HG03060 (cell line): ENCODE results near the gene SHROOM3.

Source experiments
- ATAC-seq: cut with Tn5 transposase; IDR thresholded peaks from one replicate; pipeline ENCODE4 v1.9.1; 2021; ENCODE audit warnings: low read depth, moderate number of reproducible peaks; ENCODE audit not compliant: unreplicated experiment

The SHROOM3 gene

GRCh38 chr4:76489686-76490161 is 54.7 kb downstream of the SHROOM3 start:
- ATAC-seq = no peak

GRCh38 chr4:76492055-76492454 is 57.0 kb downstream of the SHROOM3 start:
- ATAC-seq = no peak

GRCh38 chr4:76494243-76494642 is 59.2 kb downstream of the SHROOM3 start:
- no peak for ATAC-seq

- ATAC-seq = no peak
Observed at GRCh38 chr4:76494871-76495590, 60.0 kb downstream of the SHROOM3 start.

GRCh38 chr4:76498550-76498949 is 63.5 kb downstream of the SHROOM3 start:
- ATAC-seq = no peak

GRCh38 chr4:76499461-76499860 is 64.4 kb downstream of the SHROOM3 start:
- no peak for ATAC-seq

GRCh38 chr4:76502886-76503285 is 67.9 kb downstream of the SHROOM3 start:
- ATAC-seq = no peak

GRCh38 chr4:76504613-76505465 is 69.8 kb downstream of the SHROOM3 start:
- no peak for ATAC-seq

- no peak for ATAC-seq
Observed at GRCh38 chr4:76511947-76512346, 76.9 kb downstream of the SHROOM3 start.

GRCh38 chr4:76513482-76513881 is 78.5 kb downstream of the SHROOM3 start:
- ATAC-seq = no peak

- no peak for ATAC-seq
Observed at GRCh38 chr4:76514087-76514486, 79.1 kb downstream of the SHROOM3 start.

- peak; percentile 50 for ATAC-seq
Observed at GRCh38 chr4:76515975-76516843, 81.2 kb downstream of the SHROOM3 start.

GRCh38 chr4:76518241-76518640 is 83.2 kb downstream of the SHROOM3 start:
- no peak for ATAC-seq

- ATAC-seq = no peak
Observed at GRCh38 chr4:76523593-76523992, 88.6 kb downstream of the SHROOM3 start.

GRCh38 chr4:76525751-76526150 is 90.7 kb downstream of the SHROOM3 start:
- ATAC-seq = no peak

GRCh38 chr4:76526585-76526990 is 91.6 kb downstream of the SHROOM3 start:
- ATAC-seq = no peak

- ATAC-seq = no peak
Observed at GRCh38 chr4:76527666-76528065, 92.6 kb downstream of the SHROOM3 start.

GRCh38 chr4:76531597-76531996 is 96.6 kb downstream of the SHROOM3 start:
- ATAC-seq = no peak

GRCh38 chr4:76532805-76533204 is 97.8 kb downstream of the SHROOM3 start:
- ATAC-seq = no peak

- ATAC-seq = no peak
Observed at GRCh38 chr4:76533314-76533713, 98.3 kb downstream of the SHROOM3 start.
